ENCODE data around the gene MBL2. TPM values are rescaled to one million over a fixed set of nuclear protein-coding genes. Genes with fewer than 3 reads are reported as not detected.
A peak's percentile ranks its signal among the peaks of the same experiment; 100 is the strongest.

MBL2 gene
- polyA plus RNA-seq (ENCODE audit: insufficient read length in 4 of 4): not detected

GRCh38 chr10:52772623-52773022, at the start of gene MBL2:
Gene MBL2, minus strand, starts transcription at chr10:52772784. Its CDS starts 1,149 bp downstream, at chr10:52771635.
- DNase-seq (ENCODE audit: low read depth in 4 of 4, low spot score in 3 of 4): no peak

GRCh38 chr10:52820309-52820708, 47.7 kb upstream of the MBL2 start:
- no peak for DNase-seq (ENCODE audit: low read depth in 4 of 4, low spot score in 3 of 4)

GRCh38 chr10:52818019-52818418, 45.4 kb upstream of the MBL2 start:
- DNase-seq (ENCODE audit: low read depth in 4 of 4, low spot score in 3 of 4): peak; percentile 12 to 23 (median 19)

- DNase-seq (ENCODE audit: low read depth in 4 of 4, low spot score in 3 of 4): no peak
These were observed 41.9 kb upstream of the MBL2 start for GRCh38 chr10:52814506-52814905.

- no peak for DNase-seq (ENCODE audit: low read depth in 4 of 4, low spot score in 3 of 4)
These were observed 39.2 kb upstream of the MBL2 start for GRCh38 chr10:52811776-52812175.

GRCh38 chr10:52810761-52811160, 38.2 kb upstream of the MBL2 start:
- no peak for DNase-seq (ENCODE audit: low read depth in 4 of 4, low spot score in 3 of 4)

- DNase-seq (ENCODE audit: low read depth in 4 of 4, low spot score in 3 of 4): no peak
These were observed 35.2 kb upstream of the MBL2 start for GRCh38 chr10:52807803-52808202.

GRCh38 chr10:52805414-52806285, 33.1 kb upstream of the MBL2 start:
- no peak for DNase-seq (ENCODE audit: low read depth in 4 of 4, low spot score in 3 of 4)

GRCh38 chr10:52801947-52802346, 29.4 kb upstream of the MBL2 start:
- no peak for DNase-seq (ENCODE audit: low read depth in 4 of 4, low spot score in 3 of 4)

GRCh38 chr10:52786098-52786497, 13.5 kb upstream of the MBL2 start:
- no peak for DNase-seq (ENCODE audit: low read depth in 4 of 4, low spot score in 3 of 4)

GRCh38 chr10:52785418-52785817, 12.8 kb upstream of the MBL2 start:
- no peak for DNase-seq (ENCODE audit: low read depth in 4 of 4, low spot score in 3 of 4)

GRCh38 chr10:52783726-52784125, 11.1 kb upstream of the MBL2 start:
- DNase-seq (ENCODE audit: low read depth in 4 of 4, low spot score in 3 of 4): no peak

GRCh38 chr10:52782554-52782953, 10.0 kb upstream of the MBL2 start:
- no peak for DNase-seq (ENCODE audit: low read depth in 4 of 4, low spot score in 3 of 4)

GRCh38 chr10:52780391-52781155, 8.0 kb upstream of the MBL2 start:
- DNase-seq (ENCODE audit: low read depth in 4 of 4, low spot score in 3 of 4): no peak

GRCh38 chr10:52779541-52780390, 7.2 kb upstream of the MBL2 start:
- peak; percentile 20 to 49 (median 31) for DNase-seq (ENCODE audit: low read depth in 4 of 4, low spot score in 3 of 4)

GRCh38 chr10:52778511-52779392, 6.2 kb upstream of the MBL2 start:
- peak; percentile 36 to 53 (median 43) for DNase-seq (ENCODE audit: low read depth in 4 of 4, low spot score in 3 of 4)

- no peak for DNase-seq (ENCODE audit: low read depth in 4 of 4, low spot score in 3 of 4)
These were observed 4.8 kb upstream of the MBL2 start for GRCh38 chr10:52777414-52777813.

- no peak for DNase-seq (ENCODE audit: low read depth in 4 of 4, low spot score in 3 of 4)
These were observed 3.9 kb upstream of the MBL2 start for GRCh38 chr10:52776471-52776903.

- DNase-seq (ENCODE audit: low read depth in 4 of 4, low spot score in 3 of 4): no peak
These were observed 2.6 kb upstream of the MBL2 start for GRCh38 chr10:52775132-52775647.

All from right renal pelvis (tissue), 4 donors.